HG03095 (cell line): ENCODE results near the gene TANK.
"Not testable (repeated sequence)": the region's sequence is repeated elsewhere in the genome, so short reads cannot be mapped to it uniquely, and the experiment has no call there.

ENCODE experiments used
- ATAC-seq: cut with Tn5 transposase; IDR thresholded peaks from one replicate; pipeline ENCODE4 v1.9.1; 2021; ENCODE audit warnings: moderate library complexity; ENCODE audit not compliant: unreplicated experiment

Gene TANK

GRCh38 chr2:161160226-161161073 lies at the start of gene TANK:
TANK (plus strand) TSS chr2:161160428; CDS start chr2:161179663, 19,235 bp downstream.
- ATAC-seq, result peak; percentile 84

DNA sequence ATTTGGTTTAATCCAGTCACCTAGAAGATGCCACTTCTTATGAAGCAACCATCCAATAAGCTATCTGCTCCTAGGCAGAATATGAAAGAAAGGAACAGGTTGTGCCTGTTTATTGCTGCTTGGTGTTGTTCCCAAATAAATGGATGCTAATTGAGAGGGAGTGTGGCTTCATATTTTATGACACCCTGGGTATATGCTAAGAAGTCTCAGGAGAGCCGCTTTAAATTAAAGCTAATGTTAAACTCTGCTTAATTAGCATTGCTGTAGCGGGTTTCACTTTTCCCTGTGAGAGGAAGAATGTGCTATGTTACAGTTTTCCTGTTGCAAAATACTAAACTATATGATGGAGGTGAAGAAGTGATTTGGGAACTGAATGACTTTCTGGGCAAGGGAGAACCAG lies 48.7 kb upstream of the TANK start:
- ATAC-seq, result no peak

GRCh38 chr2:161112908-161113307 lies 47.3 kb upstream of the TANK start:
- ATAC-seq, result no peak

GRCh38 chr2:161113693-161114575 lies 46.3 kb upstream of the TANK start:
- no peak for ATAC-seq

DNA sequence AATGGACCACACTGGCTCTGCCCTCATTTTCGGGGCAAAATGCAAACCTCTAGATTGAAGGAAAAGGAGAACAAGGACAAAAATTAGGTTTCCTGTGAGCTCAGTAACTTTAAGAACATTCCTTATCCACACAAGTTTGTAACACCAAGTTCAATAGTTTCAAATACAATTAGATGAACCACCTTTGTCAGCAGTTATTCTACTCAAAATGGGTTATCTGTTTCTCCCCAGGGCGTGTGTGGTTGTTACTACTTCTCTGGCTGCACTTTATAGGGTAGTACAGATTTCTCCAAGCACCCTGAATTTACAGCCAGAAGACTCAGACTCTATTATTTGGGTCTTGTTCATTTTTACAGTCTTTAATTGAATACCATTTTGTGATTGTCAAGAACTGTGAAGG lies 45.0 kb upstream of the TANK start:
- ATAC-seq, result no peak

DNA sequence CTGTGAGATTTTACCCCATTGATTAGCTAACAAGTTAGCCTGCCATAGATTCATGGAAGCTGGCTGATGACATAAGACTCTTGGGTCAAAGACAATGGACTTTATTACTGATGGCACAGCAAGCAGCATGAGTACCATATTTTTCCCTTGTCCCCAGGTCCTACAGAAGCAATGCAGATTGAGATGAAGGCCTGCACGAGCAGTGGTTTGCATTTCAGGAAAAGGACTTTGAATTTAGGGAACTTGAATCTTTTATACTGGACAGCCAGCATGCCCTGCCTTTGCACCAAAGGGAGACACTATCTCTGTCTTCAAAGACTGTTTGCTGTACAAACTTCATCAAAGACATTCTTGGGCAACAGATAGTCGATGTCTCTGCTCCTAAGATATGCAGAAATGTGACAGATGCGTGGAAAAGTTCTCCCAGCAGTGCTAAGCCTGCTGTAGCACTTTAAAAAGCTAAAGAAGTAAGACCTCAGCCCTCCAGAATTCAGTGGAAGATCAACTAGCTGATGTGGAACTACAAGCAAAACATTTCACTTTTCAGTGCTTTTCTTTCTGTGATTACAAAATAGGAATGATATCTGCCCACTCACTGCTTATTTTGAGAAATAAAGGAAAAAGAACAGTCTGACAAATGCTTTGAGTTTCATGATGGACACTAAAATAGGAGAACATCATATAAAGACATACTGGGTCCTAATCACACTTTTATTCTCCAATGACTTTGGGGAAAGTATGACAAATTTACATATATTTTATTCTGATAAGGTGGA lies 44.4 kb upstream of the TANK start:
- no peak for ATAC-seq

- ATAC-seq, result no peak
Observed at GRCh38 chr2:161116509-161116908, 43.7 kb upstream of the TANK start.

DNA sequence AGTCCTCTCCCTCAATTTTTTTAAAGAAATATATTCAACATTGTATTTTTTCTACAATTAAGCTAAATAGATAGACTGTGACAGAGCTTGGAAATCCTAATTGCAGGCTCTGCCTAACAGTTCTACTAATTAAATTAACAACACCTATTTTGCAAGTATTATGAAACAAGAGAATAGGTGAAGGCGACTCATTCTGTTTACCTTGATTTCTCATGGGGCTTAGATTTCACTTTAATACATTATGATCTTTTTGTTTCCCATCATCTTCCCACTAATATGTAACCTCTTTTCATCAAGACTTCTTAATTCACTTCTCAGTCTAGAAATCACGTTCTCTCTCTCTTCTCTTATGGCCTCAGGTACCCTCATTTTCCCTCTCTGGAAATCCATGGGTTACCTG lies 42.7 kb upstream of the TANK start:
- ATAC-seq, result no peak

GRCh38 chr2:161118722-161119121 lies 41.5 kb upstream of the TANK start:
- no peak for ATAC-seq

GRCh38 chr2:161119483-161119882 lies 40.7 kb upstream of the TANK start:
- no peak for ATAC-seq

DNA sequence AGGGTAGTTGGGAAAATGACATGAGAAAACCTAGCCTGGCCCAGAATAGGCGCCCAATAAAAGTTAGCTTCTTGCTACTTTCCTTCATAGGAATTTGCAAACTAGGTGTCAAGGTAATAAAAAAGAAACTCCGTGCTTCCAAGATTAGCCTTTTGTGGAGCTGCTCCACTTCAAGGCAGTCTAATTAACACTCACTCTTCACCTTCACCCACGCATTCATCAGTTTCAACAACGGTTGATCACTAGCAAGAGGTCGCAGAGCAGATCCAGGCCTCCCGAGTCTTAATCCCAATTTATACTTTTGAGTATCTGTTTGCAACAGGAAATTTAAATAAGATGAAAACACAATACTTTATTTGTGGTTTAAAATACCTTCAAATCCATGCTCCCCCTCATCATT lies 39.5 kb upstream of the TANK start:
- ATAC-seq, result no peak

- ATAC-seq, result no peak
Observed at GRCh38 chr2:161121622-161122021, 38.6 kb upstream of the TANK start.

- ATAC-seq, result no peak
Observed at GRCh38 chr2:161122772-161123530, 37.3 kb upstream of the TANK start.

DNA sequence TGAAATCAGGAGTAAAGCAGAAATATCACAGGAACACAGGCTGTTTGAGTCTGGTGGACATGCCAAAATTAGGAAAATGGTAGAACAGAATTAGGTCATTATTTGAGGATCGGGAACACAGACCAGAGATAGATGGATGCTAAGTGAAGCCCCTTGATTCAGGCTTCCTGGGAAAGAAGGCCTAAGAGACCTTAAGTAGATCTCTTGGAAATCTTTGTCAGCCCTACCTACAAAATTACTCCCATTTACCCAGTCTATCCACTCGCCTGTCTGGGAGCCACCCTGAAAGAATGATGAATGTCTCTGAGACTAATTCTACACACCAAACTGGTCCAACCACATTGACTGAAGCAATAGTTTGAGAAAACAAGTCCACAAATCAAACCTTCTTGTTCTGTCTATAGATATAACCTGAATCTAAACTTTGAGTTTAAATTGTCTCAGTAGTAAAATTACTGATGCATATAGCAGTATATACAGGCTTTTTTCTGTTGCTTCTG lies 36.6 kb upstream of the TANK start:
- no peak for ATAC-seq

DNA sequence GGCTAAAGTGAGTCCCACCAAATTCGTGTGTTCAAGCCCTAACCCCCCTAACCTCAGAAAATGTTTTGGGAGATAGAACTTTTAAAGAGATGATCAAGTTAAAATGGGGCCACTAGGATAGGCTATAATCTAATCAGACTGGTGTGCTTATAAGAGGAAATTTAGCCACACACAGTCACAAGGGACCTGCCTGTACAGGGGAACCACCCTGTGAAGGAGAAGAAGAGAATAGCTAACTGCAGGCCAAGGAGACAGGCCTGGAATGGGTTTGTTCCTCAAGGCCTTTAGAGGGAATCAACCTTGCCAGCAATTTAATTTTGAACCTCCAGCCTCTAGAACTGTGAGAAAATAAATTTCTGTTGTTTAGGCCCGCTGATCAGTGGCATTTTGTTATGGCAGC lies 36.0 kb upstream of the TANK start:
- ATAC-seq, result peak; percentile 51

- ATAC-seq, result no peak
Observed at GRCh38 chr2:161128885-161129284, 31.3 kb upstream of the TANK start.

DNA sequence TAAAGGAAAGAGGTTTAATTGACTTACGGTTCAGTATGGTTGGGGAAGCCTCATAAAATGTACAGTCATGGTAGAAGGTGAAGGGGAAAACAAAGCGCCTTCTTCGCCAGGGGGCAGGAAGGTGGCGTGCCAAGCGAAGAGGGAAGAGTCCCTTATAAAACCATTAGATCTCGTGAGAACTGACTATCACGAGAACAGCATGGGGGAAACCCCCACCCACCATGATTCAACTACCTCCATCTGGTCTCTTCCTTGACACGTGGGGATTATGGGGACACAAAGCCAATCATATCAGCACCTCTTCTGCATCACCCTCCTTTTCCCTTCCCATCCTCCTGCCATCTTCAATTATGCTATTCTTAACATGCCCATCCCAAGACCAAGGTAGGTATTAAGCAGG lies 29.9 kb upstream of the TANK start:
- ATAC-seq, result no peak

- no peak for ATAC-seq
Observed at GRCh38 chr2:161131074-161131680, 29.1 kb upstream of the TANK start.

GRCh38 chr2:161131804-161132203 lies 28.4 kb upstream of the TANK start:
- no peak for ATAC-seq

GRCh38 chr2:161132384-161132783 lies 27.8 kb upstream of the TANK start:
- not testable (repeated sequence) for ATAC-seq
